Upper lobe of left lung (tissue), 4 donors: ENCODE measurements around the gene AASS.

ENCODE experiments used
- EP300 ChIP-seq, 4 donors: sonication (generic); formaldehyde crosslinking; IDR thresholded peaks; one replicate each; pipeline ENCODE4 v1.5.1; 2017; ENCODE audit warnings: antibody characterized with exemption in 4 of 4, control low read depth in 2 of 4
- POLR2A ChIP-seq, 4 donors: fragments of 450-650 bp; IDR thresholded peaks; one replicate each; pipeline ENCODE4 v1.5.1; 2016 to 2017; ENCODE audit warnings: antibody characterized with exemption in 4 of 4, mild to moderate bottlenecking in 2 of 4
- POLR2AphosphoS5 ChIP-seq, 2 donors: sonication (generic); formaldehyde crosslinking; IDR thresholded peaks; one replicate each; pipeline ENCODE4 v1.5.1; 2017; ENCODE audit warnings: antibody characterized with exemption in 2 of 2
- TF ChIP-seq, protein P1 (sequence below), 6 experiments: fragments of 450-650 bp in 4 of 6; fragments of 200-600 bp in 2 of 6; sonication (generic) in 2 of 6; IDR thresholded peaks; one replicate each; pipeline ENCODE4 v1.5.1; 2016 to 2019; ENCODE audit warnings: antibody characterized with exemption in 6 of 6

DNA sequence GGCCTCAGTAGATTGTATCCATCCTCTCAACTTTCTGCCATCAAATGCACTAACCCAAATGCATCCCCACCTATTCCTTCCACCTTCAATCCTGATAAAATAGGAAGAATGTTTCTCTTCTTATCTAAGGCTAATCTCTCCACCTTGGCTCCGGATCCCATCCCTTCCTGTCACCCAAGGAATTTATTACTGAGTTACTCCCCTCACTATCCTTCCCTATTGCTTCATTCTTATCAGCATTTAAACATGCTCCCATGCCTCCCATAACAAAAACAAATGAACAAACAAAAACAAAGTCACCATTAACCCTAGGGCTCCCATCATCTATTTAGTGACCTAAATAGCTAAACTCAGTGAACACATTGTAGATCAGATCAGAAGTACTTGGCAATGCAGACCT lies 25.3 kb downstream of the AASS start:
- TF ChIP-seq POLR2A (IDR thresholded peaks at IDR 0.05) = no peak
- TF ChIP-seq, protein P1, sequence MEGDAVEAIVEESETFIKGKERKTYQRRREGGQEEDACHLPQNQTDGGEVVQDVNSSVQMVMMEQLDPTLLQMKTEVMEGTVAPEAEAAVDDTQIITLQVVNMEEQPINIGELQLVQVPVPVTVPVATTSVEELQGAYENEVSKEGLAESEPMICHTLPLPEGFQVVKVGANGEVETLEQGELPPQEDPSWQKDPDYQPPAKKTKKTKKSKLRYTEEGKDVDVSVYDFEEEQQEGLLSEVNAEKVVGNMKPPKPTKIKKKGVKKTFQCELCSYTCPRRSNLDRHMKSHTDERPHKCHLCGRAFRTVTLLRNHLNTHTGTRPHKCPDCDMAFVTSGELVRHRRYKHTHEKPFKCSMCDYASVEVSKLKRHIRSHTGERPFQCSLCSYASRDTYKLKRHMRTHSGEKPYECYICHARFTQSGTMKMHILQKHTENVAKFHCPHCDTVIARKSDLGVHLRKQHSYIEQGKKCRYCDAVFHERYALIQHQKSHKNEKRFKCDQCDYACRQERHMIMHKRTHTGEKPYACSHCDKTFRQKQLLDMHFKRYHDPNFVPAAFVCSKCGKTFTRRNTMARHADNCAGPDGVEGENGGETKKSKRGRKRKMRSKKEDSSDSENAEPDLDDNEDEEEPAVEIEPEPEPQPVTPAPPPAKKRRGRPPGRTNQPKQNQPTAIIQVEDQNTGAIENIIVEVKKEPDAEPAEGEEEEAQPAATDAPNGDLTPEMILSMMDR (IDR thresholded peaks at IDR 0.05) = no peak
- no peak for TF ChIP-seq EP300 (IDR thresholded peaks at IDR 0.05)
- no peak for TF ChIP-seq POLR2AphosphoS5 (IDR thresholded peaks at IDR 0.05)
